ENCODE measurements around the gene PLA2G6.

The PLA2G6 gene

GRCh38 chr22:38169116-38169515, 12.5 kb downstream of the PLA2G6 start:
- TF ChIP-seq CTCF (conservative IDR thresholded peaks at IDR 0.05; ENCODE audit: low read depth, low read length), result no peak

GRCh38 chr22:38167988-38168407, 13.6 kb downstream of the PLA2G6 start:
- Histone ChIP-seq H2AFZ (ENCODE audit: low read depth) (no peak overlapping the region), H3K36me3 (ENCODE audit: insufficient read depth) (no peaks in the 10 kb centered on the region), H3K4me3 (IDR thresholded peaks at IDR 0.05; ENCODE audit: insufficient read depth, low read depth, low read length) (no peak overlapping the region), H3K79me2 (ENCODE audit: insufficient read depth, low read depth) (no peaks in the 10 kb centered on the region), H3K4me2 (no peak overlapping the region), H3K27ac (no peak overlapping the region), H3K9ac (no peak overlapping the region), H4K20me1 (ENCODE audit: insufficient read depth) (no peaks in the 10 kb centered on the region), H3K27me3 (ENCODE audit: insufficient read depth, low read depth) (no peaks in the 10 kb centered on the region), H3K4me1 (ENCODE audit: low read depth, poor library complexity, severe bottlenecking) (peaks cover 1% of the 10 kb centered on the region)
- no peak for TF ChIP-seq CTCF (conservative IDR thresholded peaks at IDR 0.05; ENCODE audit: low read depth, low read length)

More at GRCh38 chr22:38169116-38169515, 12.5 kb downstream of the PLA2G6 start:
- no peak overlapping the region for H3K9ac ChIP-seq
- H4K20me1 ChIP-seq (ENCODE audit: insufficient read depth), result no peaks in the 10 kb centered on the region
- H3K27ac ChIP-seq, result no peak overlapping the region
- no peaks in the 10 kb centered on the region for H3K36me3 ChIP-seq (ENCODE audit: insufficient read depth)
- no peak overlapping the region for H3K4me3 ChIP-seq (IDR thresholded peaks at IDR 0.05; ENCODE audit: insufficient read depth, low read depth, low read length)
- no peaks in the 10 kb centered on the region for H3K4me1 ChIP-seq (ENCODE audit: low read depth, poor library complexity, severe bottlenecking)
- no peaks in the 10 kb centered on the region for H3K79me2 ChIP-seq (ENCODE audit: insufficient read depth, low read depth)
- no peaks in the 10 kb centered on the region for H3K27me3 ChIP-seq (ENCODE audit: insufficient read depth, low read depth)
- H3K4me2 ChIP-seq, result no peak overlapping the region
- H2AFZ ChIP-seq (ENCODE audit: low read depth), result no peak overlapping the region

GRCh38 chr22:38165922-38166593, 15.6 kb downstream of the PLA2G6 start:
- H2AFZ ChIP-seq (ENCODE audit: low read depth), result no peak overlapping the region
- H3K4me3 ChIP-seq (IDR thresholded peaks at IDR 0.05; ENCODE audit: insufficient read depth, low read depth, low read length), result no peak overlapping the region
- H3K79me2 ChIP-seq (ENCODE audit: insufficient read depth, low read depth), result no peaks in the 10 kb centered on the region
- H3K36me3 ChIP-seq (ENCODE audit: insufficient read depth), result no peaks in the 10 kb centered on the region
- no peak overlapping the region for H3K9ac ChIP-seq
- peaks cover 16% of the 10 kb centered on the region for H3K4me1 ChIP-seq (ENCODE audit: low read depth, poor library complexity, severe bottlenecking)
- no peak overlapping the region for H3K27ac ChIP-seq
- H3K27me3 ChIP-seq (ENCODE audit: insufficient read depth, low read depth), result no peaks in the 10 kb centered on the region
- no peaks in the 10 kb centered on the region for H4K20me1 ChIP-seq (ENCODE audit: insufficient read depth)
- H3K4me2 ChIP-seq, result no peak overlapping the region
- no peak for TF ChIP-seq CTCF (conservative IDR thresholded peaks at IDR 0.05; ENCODE audit: low read depth, low read length)

DNA sequence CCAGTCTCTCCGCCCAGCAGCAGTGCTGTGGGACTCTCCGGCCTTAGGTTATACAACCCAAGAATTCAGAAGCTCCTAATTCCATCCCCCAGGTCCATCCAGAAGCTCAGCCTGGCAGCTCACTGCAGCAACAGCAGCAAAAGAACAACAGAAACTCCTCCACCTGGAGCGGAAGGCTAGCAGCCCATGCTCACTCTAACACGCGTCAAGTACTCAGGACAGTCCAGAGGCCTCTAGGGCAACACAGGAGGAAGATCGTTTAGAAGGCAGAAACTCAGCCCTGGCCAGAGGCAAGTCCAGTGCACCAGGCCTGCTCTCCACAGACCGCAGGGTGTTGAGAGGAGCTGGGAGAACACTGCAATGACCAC, 17.1 kb downstream of the PLA2G6 start:
- Histone ChIP-seq H3K36me3 (ENCODE audit: insufficient read depth) (no peaks in the 10 kb centered on the region), H3K9ac (no peak overlapping the region), H3K4me3 (IDR thresholded peaks at IDR 0.05; ENCODE audit: insufficient read depth, low read depth, low read length) (no peak overlapping the region), H2AFZ (ENCODE audit: low read depth) (no peak overlapping the region), H3K27me3 (ENCODE audit: insufficient read depth, low read depth) (no peaks in the 10 kb centered on the region), H3K27ac (no peak overlapping the region), H3K4me2 (no peak overlapping the region), H3K79me2 (ENCODE audit: insufficient read depth, low read depth) (no peaks in the 10 kb centered on the region), H3K4me1 (ENCODE audit: low read depth, poor library complexity, severe bottlenecking) (peaks cover 16% of the 10 kb centered on the region), H4K20me1 (ENCODE audit: insufficient read depth) (no peaks in the 10 kb centered on the region)
- TF ChIP-seq CTCF (conservative IDR thresholded peaks at IDR 0.05; ENCODE audit: low read depth, low read length), result no peak
